Measurements from ENCODE around the gene CD81.

GRCh38 chr11:2396471-2396870, 19.4 kb downstream of the CD81 start:
- TF ChIP-seq CTCF (IDR thresholded peaks at IDR 0.05) (no peak), ZFX (IDR thresholded peaks at IDR 0.05; ENCODE audit: borderline replicate concordance) (no peak)

All from 22Rv1 (cell line).